K562 (cell line): ENCODE results near the gene HDLBP. TPM values are rescaled to one million over a fixed set of nuclear protein-coding genes. Genes with fewer than 3 reads are reported as not detected.

ENCODE experiments used
- ATAC-seq: fragments of 200-7000 bp; cut with Tn5 transposase; 3 replicates; pipeline ENCODE4 v1.9.1; 2020; ENCODE audit warnings: moderate library complexity
- BruUV-seq: library from RNA; stranded (reverse); fragments of 400-500 nt; replicated peaks from 2 replicates; lab custom pipeline; 2021; lab: Mats Ljungman, UMichigan
- CTCF ChIA-PET: fragments of 300-600 bp; formaldehyde crosslinking; extraction: SDS; loops from one replicate; lab custom pipeline; 2021; ENCODE audit warnings: low intra/inter-chr PET ratio; lab: Yijun Ruan, JAX
- POLR2A ChIA-PET: fragments of 300-600, 350-650 bp; sonication (Branson Sonifier 250); formaldehyde crosslinking; extraction: SDS; loops from one replicate; lab custom pipeline; 2021; ENCODE audit warnings: antibody characterized with exemption, inconsistent platforms; lab: Yijun Ruan, JAX
- DNase-seq, 4 experiments: peaks; one replicate each; pipeline versions ENCODE4 v3.0.0 to v3.0.0-alpha.2; 2011 to 2018; ENCODE audit warnings: low spot score in 3 of 4, mixed read lengths in 3 of 4; ENCODE audit errors: extremely low read depth in 1 of 4
- FAIRE-seq: peaks from 2 replicates; lab custom pipeline; 2011; peaks lifted over from hg19 to GRCh38; lab: Jason Lieb, UNC
- H2AFZ ChIP-seq: 2 replicates; pipeline ENCODE4 v1.6.0; 2011; ENCODE audit warnings: low read depth, low read length, control low read depth, inconsistent platforms
- H3K27ac ChIP-seq: fragments of 200-600 bp; 3 replicates; pipeline ENCODE4 v1.8.0; 2011; ENCODE audit warnings: low read depth, mild to moderate bottlenecking, control low read depth, inconsistent platforms, low read length, moderate library complexity, mixed read lengths; ENCODE audit errors: extremely low read depth
- H3K27me3 ChIP-seq, 2 experiments: fragments of 300-600 bp in 1 of 2; 2 replicates in 1 of 2; 3 replicates in 1 of 2; pipeline versions ENCODE4 v1.6.0 to v1.8.0; 2011; ENCODE audit warnings: inconsistent platforms in 2 of 2, low read length in 2 of 2, mild to moderate bottlenecking in 1 of 2, mixed read lengths in 1 of 2, moderate library complexity in 1 of 2; ENCODE audit not compliant: control insufficient read depth in 2 of 2, insufficient read depth in 2 of 2
- H3K36me3 ChIP-seq: fragments of 300-600 bp; 3 replicates; pipeline ENCODE4 v1.8.0; 2011; ENCODE audit warnings: mild to moderate bottlenecking, low read length, inconsistent platforms; ENCODE audit not compliant: control insufficient read depth, insufficient read depth
- H3K4me1 ChIP-seq, 2 experiments: fragments of 200-600 bp in 1 of 2; replicated peaks in 1 of 2; 2 replicates in 1 of 2; 3 replicates in 1 of 2; pipeline versions ENCODE4 v1.5.1 to v1.8.0; 2011; ENCODE audit warnings: inconsistent platforms in 2 of 2, low read length in 2 of 2, mild to moderate bottlenecking in 1 of 2, mixed read lengths in 1 of 2, moderate library complexity in 1 of 2; ENCODE audit not compliant: control insufficient read depth in 2 of 2, insufficient read depth in 2 of 2
- H3K4me2 ChIP-seq: 2 replicates; pipeline ENCODE4 v1.6.1; 2011; ENCODE audit warnings: low read length, control low read depth, inconsistent platforms, mixed read lengths; ENCODE audit not compliant: insufficient read depth
- H3K4me3 ChIP-seq: fragments of 200-600 bp; sonication (generic), shearing (Covaris generic); 2 replicates; pipeline ENCODE4 v1.5.1; 2016; ENCODE audit warnings: control low read depth, inconsistent platforms
- H3K79me2 ChIP-seq: fragments of 200-600 bp; 3 replicates; pipeline ENCODE4 v1.8.0; 2011; ENCODE audit warnings: low read length, inconsistent platforms; ENCODE audit not compliant: control insufficient read depth, insufficient read depth
- H3K9ac ChIP-seq, 2 experiments: 2 replicates each; pipeline versions ENCODE4 v1.6.0 to v1.6.1; 2011; ENCODE audit warnings: low read depth in 2 of 2, low read length in 2 of 2, control low read depth in 1 of 2, inconsistent platforms in 1 of 2, mild to moderate bottlenecking in 1 of 2, mixed read lengths in 1 of 2; ENCODE audit not compliant: insufficient read depth in 1 of 2
- H3K9me1 ChIP-seq: one replicate; pipeline ENCODE4 v1.6.0; 2011; ENCODE audit warnings: inconsistent platforms, mild to moderate bottlenecking, low read length, moderate library complexity; ENCODE audit not compliant: control insufficient read depth, insufficient read depth
- H3K9me3 ChIP-seq: replicated peaks from 2 replicates; pipeline ENCODE4 v1.5.1; 2011; ENCODE audit warnings: low read depth, low read length, inconsistent platforms; ENCODE audit not compliant: control insufficient read depth, insufficient read depth
- H4K20me1 ChIP-seq: replicated peaks from 2 replicates; pipeline ENCODE4 v1.6.1; 2011; ENCODE audit warnings: low read length, inconsistent platforms, mixed read lengths; ENCODE audit not compliant: control insufficient read depth, insufficient read depth
- E4F1 ChIP-seq: fragments of 250-450 bp; sonication (Bioruptor Pico); IDR thresholded peaks from 2 replicates; pipeline ENCODE4 v1.5.0; 2021; ENCODE audit warnings: mild to moderate bottlenecking, borderline replicate concordance
- ILK ChIP-seq: fragments of 450-650 bp; IDR thresholded peaks from 2 replicates; pipeline ENCODE4 v1.6.1; 2016; ENCODE audit warnings: missing genetic modification characterization, low read depth, mild to moderate bottlenecking, missing compliant biosample characterization, moderate library complexity, borderline replicate concordance
- ZBTB7A ChIP-seq: IDR thresholded peaks from 2 replicates; pipeline ENCODE4 v1.6.1; 2011; ENCODE audit warnings: low read depth, mild to moderate bottlenecking, low read length, moderate library complexity, borderline replicate concordance; ENCODE audit not compliant: control insufficient read depth
- ZKSCAN1 ChIP-seq: fragments of 150-350 bp; IDR thresholded peaks from 2 replicates; pipeline ENCODE4 v1.6.1; 2016; ENCODE audit warnings: low read depth, low read length
- WGBS: fragments of 100-300 bp; shearing (Covaris generic); methylation state at CpG from one replicate; pipeline ENCODE4 v1.1.6; 2016; ENCODE audit warnings: low coverage, mixed read lengths; ENCODE audit not compliant: insufficient coverage; ENCODE audit errors: missing lambda C conversion rate; 5-methylcytosine and 5-hydroxymethylcytosine counted together
- in situ Hi-C: fragments of 300-500 bp; cut with MboI; formaldehyde crosslinking; loops from 4 replicates; pipeline ENCODE4 v1.15.0; 2018; ENCODE audit warnings: inconsistent platforms, mixed read lengths
- intact Hi-C: fragments of 100-400 bp; cut with micrococcal nuclease; formaldehyde crosslinking; loops from 2 replicates; pipeline ENCODE4 v1.14.2; 2022
- polyA plus RNA-seq, 8 experiments: library from polyadenylated mRNA; depleted of rRNA in 4 of 8; stranded (reverse) in 5 of 8; unstranded in 3 of 8; fragments of >200 nt; fragmentation: Nextera tagmentation in 2 of 8; fragmentation: Illumina TruSeq in 1 of 8; extraction: Ambion mirVana in 2 of 8; extraction: Trizol in 1 of 8; gene quantifications; 2 replicates each; pipeline versions ENCODE4 v1.2.1 to v1.2.3, GENCODE V29; 2011 to 2014; ENCODE audit warnings: inconsistent platforms in 1 of 8, missing spikeins in 1 of 8
- total RNA-seq, 7 experiments: library from RNA; depleted of rRNA in 6 of 7; stranded (reverse); fragments of >200 nt in 6 of 7; fragmentation: Illumina TruSeq in 2 of 7; extraction: Trizol in 2 of 7; gene quantifications; 2 replicates each; pipeline versions ENCODE4 v1.2.1 to v1.2.3, GENCODE V29; 2011 to 2021; ENCODE audit warnings: low replicate concordance in 1 of 7
- TF ChIP-seq, protein P1 (sequence below), 2 experiments: fragments of 450-650 bp; IDR thresholded peaks; 2 replicates each; pipeline ENCODE4 v1.6.1; 2018; ENCODE audit warnings: mild to moderate bottlenecking in 2 of 2, low read depth in 1 of 2; ENCODE audit not compliant: partially characterized antibody in 2 of 2

The HDLBP gene
- total and polyA plus RNA-seq, 9 of the 15 experiments (the other 6 are each of a cell fraction or from before 2014, with no cell fraction given) = 24.4 to 378 (median 146) TPM

- peaks cover 96% of the 10 kb centered on the region for H3K79me2 ChIP-seq
- FAIRE-seq (peak; percentile 49), DNase-seq (no peak), ATAC-seq (no peak)
- TF ChIP-seq ZKSCAN1 (peak; percentile 63; the same call in 1 of the 2 replicates), ILK (no peak)
- in situ Hi-C loops (no loop called here), intact Hi-C loops (loop anchor here (5.0 kb wide), 1 partner anchor 40 kb away; no protein-coding TSS in a partner anchor)
- TSS peak; percentile 38 for BruUV-seq
- CTCF ChIA-PET = no interaction called here
- H3K27ac ChIP-seq = peak overlapping the region; percentile 98
- no peak overlapping the region for H2AFZ ChIP-seq
- peaks cover 13 to 37% of the 10 kb centered on the region in 2 experiments; a peak in 4 of 5 replicates for H3K4me1 ChIP-seq
- H3K9ac ChIP-seq = peak overlapping the region; percentile 99 to 100
- 0% methylated on average over 4 of the region's 4 CpGs for WGBS
- peaks cover 45% of the 10 kb centered on the region; the same call in 2 of the 3 replicates for H3K36me3 ChIP-seq
- peaks cover 20% of the 10 kb centered on the region for H4K20me1 ChIP-seq
- peak overlapping the region; percentile 93 for H3K4me3 ChIP-seq
- no peaks in the 10 kb centered on the region for H3K9me1 ChIP-seq
- POLR2A ChIA-PET = interaction anchor here (4.4 kb wide), 1 partner anchor 13 kb away, joined by 64 read pairs; no protein-coding TSS in a partner anchor
- no peaks in the 10 kb centered on the region for H3K27me3 ChIP-seq
- peak overlapping the region; percentile 97 for H3K4me2 ChIP-seq
- H3K9me3 ChIP-seq = no peaks in the 10 kb centered on the region
Measured at GRCh38 chr2:241316825-241317224, 1.4 kb upstream of the HDLBP start.

DNA sequence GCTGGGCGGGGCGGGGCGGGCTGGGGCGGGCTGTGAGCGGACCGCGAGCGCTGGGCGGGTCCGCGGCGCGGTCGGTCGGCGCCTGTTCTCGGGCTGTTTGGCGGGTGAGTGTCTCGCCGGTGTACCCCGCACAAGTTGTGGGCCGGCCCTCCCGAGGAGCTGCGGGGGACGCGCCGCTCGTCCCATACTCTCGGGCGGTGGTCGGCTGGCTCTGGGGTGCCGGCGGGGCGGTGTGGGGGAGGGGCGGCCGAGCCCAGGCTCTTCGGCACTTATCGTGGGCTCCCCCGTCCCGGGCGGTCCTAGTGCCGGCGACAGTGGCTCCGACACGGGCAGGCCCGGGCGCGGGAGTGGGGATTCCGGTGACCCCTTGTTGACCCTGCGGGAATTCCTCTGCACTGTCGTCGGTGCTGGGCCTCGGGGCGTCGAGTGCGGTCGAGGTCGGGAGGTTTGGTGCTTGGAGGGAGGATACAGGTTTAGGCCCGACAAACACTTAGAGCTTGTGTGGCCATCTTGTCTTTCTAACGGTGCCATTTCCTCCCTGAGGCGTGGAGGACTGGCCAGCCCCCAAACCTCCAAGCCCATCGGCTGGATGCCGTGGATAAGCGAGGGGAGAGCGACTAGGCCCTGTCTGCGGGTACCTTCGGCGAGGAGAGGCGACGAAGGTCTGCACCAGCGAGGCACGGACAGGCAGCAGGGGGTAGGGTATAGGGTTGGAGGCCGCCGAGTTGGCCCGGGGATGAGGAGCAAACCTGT is 583 bp upstream of the HDLBP start, which contains the start of gene SEPTIN2:
Gene SEPTIN2 (plus strand): TSS at position 47 of the 753 bp plus-strand sequence. CDS start 8,308 bp downstream, outside the sequence.
- CTCF ChIA-PET = no interaction called here
- WGBS = under 1% methylated on average over 31 of the region's 75 CpGs
- Histone ChIP-seq H3K9ac (peak within 1 kb of the TSS; percentile 100), H3K79me2 (peaks cover 96% of the 10 kb centered on the region), H3K9me1 (no peaks in the 10 kb centered on the region), H3K4me1 (peaks cover 13 to 37% of the 10 kb centered on the region in 2 experiments; a peak in 4 of 5 replicates), H2AFZ (peak within 1 kb of the TSS; percentile 94), H3K27me3 (no peaks in the 10 kb centered on the region), H3K4me2 (peak within 1 kb of the TSS; percentile 99), H3K36me3 (peaks cover 42% of the 10 kb centered on the region; the same call in 2 of the 3 replicates), H3K4me3 (peak within 1 kb of the TSS; percentile 93), H3K27ac (peak within 1 kb of the TSS; percentile 100), H4K20me1 (peaks cover 18% of the 10 kb centered on the region), H3K9me3 (no peaks in the 10 kb centered on the region)
- peak in 3 of 4 experiments; percentile 19 to 82 (median 82) for DNase-seq
- BruUV-seq = no TSS peak
- in situ Hi-C loops (no loop called here), intact Hi-C loops (loop anchor here (5.0 kb wide), 1 partner anchor 39 kb away; no protein-coding TSS in a partner anchor)
- POLR2A ChIA-PET = interaction anchor here (1.5 to 4.4 kb wide), 3 partner anchors 12 to 32 kb away, joined by 5 to 64 read pairs (median 7); no protein-coding TSS in a partner anchor
- no peak for FAIRE-seq
- ATAC-seq = peak; percentile 70
- TF ChIP-seq, protein P1, sequence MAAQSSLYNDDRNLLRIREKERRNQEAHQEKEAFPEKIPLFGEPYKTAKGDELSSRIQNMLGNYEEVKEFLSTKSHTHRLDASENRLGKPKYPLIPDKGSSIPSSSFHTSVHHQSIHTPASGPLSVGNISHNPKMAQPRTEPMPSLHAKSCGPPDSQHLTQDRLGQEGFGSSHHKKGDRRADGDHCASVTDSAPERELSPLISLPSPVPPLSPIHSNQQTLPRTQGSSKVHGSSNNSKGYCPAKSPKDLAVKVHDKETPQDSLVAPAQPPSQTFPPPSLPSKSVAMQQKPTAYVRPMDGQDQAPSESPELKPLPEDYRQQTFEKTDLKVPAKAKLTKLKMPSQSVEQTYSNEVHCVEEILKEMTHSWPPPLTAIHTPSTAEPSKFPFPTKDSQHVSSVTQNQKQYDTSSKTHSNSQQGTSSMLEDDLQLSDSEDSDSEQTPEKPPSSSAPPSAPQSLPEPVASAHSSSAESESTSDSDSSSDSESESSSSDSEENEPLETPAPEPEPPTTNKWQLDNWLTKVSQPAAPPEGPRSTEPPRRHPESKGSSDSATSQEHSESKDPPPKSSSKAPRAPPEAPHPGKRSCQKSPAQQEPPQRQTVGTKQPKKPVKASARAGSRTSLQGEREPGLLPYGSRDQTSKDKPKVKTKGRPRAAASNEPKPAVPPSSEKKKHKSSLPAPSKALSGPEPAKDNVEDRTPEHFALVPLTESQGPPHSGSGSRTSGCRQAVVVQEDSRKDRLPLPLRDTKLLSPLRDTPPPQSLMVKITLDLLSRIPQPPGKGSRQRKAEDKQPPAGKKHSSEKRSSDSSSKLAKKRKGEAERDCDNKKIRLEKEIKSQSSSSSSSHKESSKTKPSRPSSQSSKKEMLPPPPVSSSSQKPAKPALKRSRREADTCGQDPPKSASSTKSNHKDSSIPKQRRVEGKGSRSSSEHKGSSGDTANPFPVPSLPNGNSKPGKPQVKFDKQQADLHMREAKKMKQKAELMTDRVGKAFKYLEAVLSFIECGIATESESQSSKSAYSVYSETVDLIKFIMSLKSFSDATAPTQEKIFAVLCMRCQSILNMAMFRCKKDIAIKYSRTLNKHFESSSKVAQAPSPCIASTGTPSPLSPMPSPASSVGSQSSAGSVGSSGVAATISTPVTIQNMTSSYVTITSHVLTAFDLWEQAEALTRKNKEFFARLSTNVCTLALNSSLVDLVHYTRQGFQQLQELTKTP (IDR thresholded peaks at IDR 0.05; ENCODE audit: low read depth in 1 of 2, partially characterized antibody in 2 of 2) = no peak
- TF ChIP-seq E4F1 (CRISPR knock-in tag) (no peak), ZBTB7A (peak; percentile 45; the same call in 1 of the 2 replicates)
